GM12878 (cell line): ENCODE results near the gene ALDOB. TPM values are rescaled to one million over a fixed set of nuclear protein-coding genes. Genes with fewer than 3 reads are reported as not detected.

Source experiments
- ATAC-seq: fragments of 200-7000 bp; cut with Tn5 transposase; 3 replicates; pipeline ENCODE4 v1.9.1; 2020; ENCODE audit warnings: mild to moderate bottlenecking, moderate library complexity
- BruUV-seq: library from RNA; stranded (reverse); fragments of 400-500 nt; replicated peaks from 2 replicates; lab custom pipeline; 2021; lab: Mats Ljungman, UMichigan
- CTCF ChIA-PET: fragments of 300-600 bp; sonication (Branson Sonifier 250); formaldehyde crosslinking; extraction: SDS; loops from one replicate; lab custom pipeline; 2021; ENCODE audit warnings: inconsistent platforms; lab: Yijun Ruan, JAX
- POLR2A ChIA-PET: fragments of 350-600 bp; formaldehyde crosslinking; extraction: SDS; loops from one replicate; lab custom pipeline; 2021; ENCODE audit warnings: inconsistent platforms; lab: Charles Lee
- RAD21 ChIA-PET: fragments of 300-600 bp; sonication (Branson Sonifier 250); formaldehyde crosslinking; loops from one replicate; lab custom pipeline; 2023; ENCODE audit warnings: antibody characterized with exemption; ENCODE audit not compliant: unreplicated experiment; lab: Charles Lee
- SMC1A ChIA-PET: fragments of 300-600 bp; sonication (Branson Sonifier 250); formaldehyde crosslinking; loops from one replicate; lab custom pipeline; 2023; ENCODE audit not compliant: unreplicated experiment, uncharacterized antibody; lab: Charles Lee
- DNase-seq: peaks from one replicate; pipeline ENCODE4 v3.0.0-alpha.2; 2011; ENCODE audit warnings: low read depth, low spot score
- FAIRE-seq: peaks from 3 replicates; lab custom pipeline; 2011; peaks lifted over from hg19 to GRCh38; lab: Jason Lieb, UNC
- H2AFZ ChIP-seq: 2 replicates; pipeline ENCODE4 v1.6.0; 2011; ENCODE audit warnings: low read depth, low read length, control low read depth; ENCODE audit not compliant: control insufficient read depth
- H3K27ac ChIP-seq: 2 replicates; pipeline ENCODE4 v1.5.1; 2011; ENCODE audit warnings: control low read depth; ENCODE audit not compliant: control insufficient read depth, insufficient read depth
- H3K27me3 ChIP-seq, 2 experiments: replicated peaks in 1 of 2; 2 replicates each; pipeline versions ENCODE4 v1.6.0 to v1.6.1; 2011; ENCODE audit warnings: low read length in 1 of 2; ENCODE audit not compliant: control insufficient read depth in 2 of 2, insufficient read depth in 2 of 2
- H3K36me3 ChIP-seq, 2 experiments: 2 replicates each; pipeline ENCODE4 v1.5.1; 2011; ENCODE audit warnings: low read length in 1 of 2; ENCODE audit not compliant: control insufficient read depth in 2 of 2, insufficient read depth in 2 of 2
- H3K4me1 ChIP-seq: 2 replicates; pipeline ENCODE4 v1.6.1; 2011; ENCODE audit warnings: mild to moderate bottlenecking, low read length, moderate library complexity, mixed read lengths; ENCODE audit not compliant: control insufficient read depth, insufficient read depth
- H3K4me2 ChIP-seq: 2 replicates; pipeline ENCODE4 v1.6.0; 2011; ENCODE audit warnings: control low read depth; ENCODE audit not compliant: control insufficient read depth, insufficient read depth
- H3K4me3 ChIP-seq: fragments of 200-600 bp; sonication (generic); 2 replicates; pipeline ENCODE4 v1.5.1; 2016
- H3K79me2 ChIP-seq: 2 replicates; pipeline ENCODE4 v1.6.0; 2011; ENCODE audit warnings: low read length; ENCODE audit not compliant: control insufficient read depth, insufficient read depth
- H3K9ac ChIP-seq: 2 replicates; pipeline ENCODE4 v1.8.0; 2011; ENCODE audit warnings: low read length, control low read depth, mixed read lengths; ENCODE audit not compliant: control insufficient read depth, insufficient read depth
- H3K9me3 ChIP-seq: replicated peaks from 3 replicates; pipeline ENCODE4 v1.5.1; 2011; ENCODE audit warnings: mild to moderate bottlenecking, low read length; ENCODE audit not compliant: control insufficient read depth, insufficient read depth
- H4K20me1 ChIP-seq: 2 replicates; pipeline ENCODE4 v1.6.0; 2011; ENCODE audit not compliant: control insufficient read depth, insufficient read depth
- ASH2L ChIP-seq: fragments of 300-600, 200-600 bp; sonication (generic); IDR thresholded peaks from 2 replicates; pipeline ENCODE4 v1.6.1; 2017; ENCODE audit warnings: low read depth, mild to moderate bottlenecking, borderline replicate concordance
- CEBPB ChIP-seq, 2 experiments: fragments of 150-350 bp in 1 of 2; IDR thresholded peaks; 2 replicates each; pipeline ENCODE4 v1.6.1; 2012 to 2014; ENCODE audit warnings: low read depth in 2 of 2, low read length in 2 of 2, borderline replicate concordance in 1 of 2, inconsistent platforms in 1 of 2
- CREM ChIP-seq: IDR thresholded peaks from 2 replicates; pipeline ENCODE4 v1.6.1; 2014; ENCODE audit warnings: antibody characterized with exemption, low read depth
- EED ChIP-seq: sonication (generic); IDR thresholded peaks from 2 replicates; pipeline ENCODE4 v1.6.1; 2016; ENCODE audit warnings: antibody characterized with exemption, low read depth
- ETV6 ChIP-seq, 2 experiments: fragments of 450-650 bp in 1 of 2; IDR thresholded peaks in 1 of 2; conservative IDR thresholded peaks in 1 of 2; 2 replicates each; pipeline ENCODE4 v1.6.1; 2014; ENCODE audit warnings: antibody characterized with exemption in 1 of 2, borderline replicate concordance in 1 of 2, low read depth in 1 of 2, mild to moderate bottlenecking in 1 of 2, moderate library complexity in 1 of 2
- EZH2 ChIP-seq: IDR thresholded peaks from 2 replicates; pipeline ENCODE4 v1.6.1; 2012; ENCODE audit warnings: low read depth, mild to moderate bottlenecking, control low read depth, inconsistent platforms, low read length, borderline replicate concordance; ENCODE audit not compliant: control insufficient read depth
- MYC ChIP-seq: IDR thresholded peaks from 2 replicates; pipeline ENCODE4 v1.6.1; 2011; ENCODE audit warnings: mild to moderate bottlenecking, low read length, moderate library complexity, inconsistent platforms; ENCODE audit not compliant: insufficient read depth, insufficient replicate concordance, insufficient read length, severe bottlenecking
- NR2F1 ChIP-seq: fragments of 450-650 bp; conservative IDR thresholded peaks from 2 replicates; pipeline ENCODE4 v1.6.1; 2017; ENCODE audit warnings: mild to moderate bottlenecking
- RAD21 ChIP-seq: IDR thresholded peaks from 2 replicates; pipeline ENCODE4 v1.6.1; 2011; ENCODE audit warnings: mild to moderate bottlenecking, low read depth, low read length, moderate library complexity; ENCODE audit not compliant: insufficient read depth
- RUNX3 ChIP-seq: IDR thresholded peaks from 2 replicates; pipeline ENCODE4 v1.6.1; 2012; ENCODE audit warnings: low read length, inconsistent platforms
- ZNF217 ChIP-seq: fragments of 450-650 bp; IDR thresholded peaks from 2 replicates; pipeline ENCODE4 v1.6.1; 2017; ENCODE audit warnings: antibody characterized with exemption, mild to moderate bottlenecking
- ZNF384 ChIP-seq: IDR thresholded peaks from 2 replicates; pipeline ENCODE4 v1.6.1; 2012; ENCODE audit warnings: low read depth, mild to moderate bottlenecking, low read length, improper control_type of control experiment, borderline replicate concordance
- ZZZ3 ChIP-seq: IDR thresholded peaks from 2 replicates; pipeline ENCODE4 v1.6.1; 2011; ENCODE audit warnings: low read depth; ENCODE audit not compliant: control insufficient read depth, insufficient read length
- WGBS: methylation state at CpG from one replicate; pipeline ENCODE4 v1.1.6; 2016; ENCODE audit warnings: low lambda C conversion rate; ENCODE audit not compliant: insufficient replicate concordance, insufficient coverage; ENCODE audit errors: missing lambda C conversion rate; 5-methylcytosine and 5-hydroxymethylcytosine counted together
- in situ Hi-C: fragments of 300-500 bp; cut with MboI; formaldehyde crosslinking; loops from 9 replicates; pipeline ENCODE4 v1.14.3; 2018; ENCODE audit warnings: mixed read lengths
- intact Hi-C: fragments of 100-400 bp; cut with micrococcal nuclease; formaldehyde crosslinking; loops from one replicate; pipeline ENCODE4 v1.14.2; 2022; ENCODE audit not compliant: unreplicated experiment
- polyA plus RNA-seq, 11 experiments: library from polyadenylated mRNA; depleted of rRNA in 4 of 11; unstranded in 6 of 11; stranded (reverse) in 5 of 11; fragments of >200 nt; fragmentation: Nextera tagmentation in 4 of 11; fragmentation: Illumina TruSeq in 1 of 11; extraction: Ambion mirVana in 4 of 11; extraction: Trizol in 1 of 11; gene quantifications; 1 replicate in 1 of 11; 2 replicates in 10 of 11; pipeline versions ENCODE4 v1.2.1 to v1.2.3, GENCODE V29; 2011 to 2016; ENCODE audit warnings: inconsistent platforms in 2 of 11, missing spikeins in 2 of 11, low read depth in 1 of 11
- total RNA-seq, 4 experiments: library from RNA; depleted of rRNA in 3 of 4; stranded (reverse); fragments of >200 nt in 3 of 4; fragmentation: Illumina TruSeq in 1 of 4; extraction: Trizol in 1 of 4; gene quantifications; 2 replicates each; pipeline versions ENCODE4 v1.2.1 to v1.2.3, GENCODE V29; 2013 to 2021
- TF ChIP-seq, protein P1 (sequence below): fragments of 450-650 bp; IDR thresholded peaks from 2 replicates; pipeline ENCODE4 v1.6.1; 2017; ENCODE audit warnings: mild to moderate bottlenecking, moderate library complexity
- TF ChIP-seq, protein P2 (sequence below): IDR thresholded peaks from 2 replicates; pipeline ENCODE4 v1.6.1; 2011; ENCODE audit warnings: mild to moderate bottlenecking, low read depth, low read length, moderate library complexity; ENCODE audit not compliant: insufficient replicate concordance

ALDOB gene
- total and polyA plus RNA-seq, 10 of the 15 experiments (the other 5 are each of a cell fraction or from before 2014, with no cell fraction given) = 0.03 to 0.82 (median 0.04) TPM; not detected in 7

GRCh38 chr9:101432740-101433139 is 2.8 kb downstream of the ALDOB start:
- ATAC-seq = no peak
- no peaks in the 10 kb centered on the region for H3K36me3 ChIP-seq
- H3K4me3 ChIP-seq = no peak overlapping the region
- WGBS = 90% methylated on average over 1 of the region's 1 CpG
- in situ Hi-C loops = no loop called here
- CTCF ChIA-PET = interaction anchor here (0.7 to 3.0 kb wide), 6 partner anchors 9 to 100 kb away, joined by 3 to 9 read pairs (median 4); no protein-coding TSS in a partner anchor
- no TSS peak for BruUV-seq
- RAD21 ChIA-PET = no interaction called here
- H4K20me1 ChIP-seq = no peaks in the 10 kb centered on the region
- SMC1A ChIA-PET = interaction anchor here (0.9 to 1.8 kb wide), 5 partner anchors 11 to 34 kb away, joined by 3 to 6 read pairs (median 4); partner anchors contain the start of genes MRPL50 and ZNF189
- no peak overlapping the region for H2AFZ ChIP-seq
- H3K27me3 ChIP-seq = no peaks in the 10 kb centered on the region
- H3K9me3 ChIP-seq = no peaks in the 10 kb centered on the region
- FAIRE-seq = no peak
- no peak for DNase-seq
- POLR2A ChIA-PET = interaction anchor here (1.1 kb wide), 1 partner anchor 12 kb away, joined by 3 read pairs; no protein-coding TSS in a partner anchor
- no peaks in the 10 kb centered on the region for H3K79me2 ChIP-seq
- intact Hi-C loops = no loop called here
- no peak overlapping the region for H3K9ac ChIP-seq
- H3K27ac ChIP-seq = no peak overlapping the region
- no peak overlapping the region for H3K4me2 ChIP-seq
- peaks cover 1% of the 10 kb centered on the region; the same call in 1 of the 2 replicates for H3K4me1 ChIP-seq
- TF ChIP-seq NR2F1 (no peak), ASH2L (no peak), ETV6 (conservative IDR thresholded peaks at IDR 0.05 in 1 of 2, IDR thresholded peaks at IDR 0.05 in 1 of 2; ENCODE audit: borderline replicate concordance in 1 of 2, low read depth in 1 of 2) (no peak), CEBPB (IDR thresholded peaks at IDR 0.05; ENCODE audit: borderline replicate concordance in 1 of 2, low read depth in 2 of 2, low read length in 2 of 2) (no peak), ZNF217 (no peak), ZNF384 (no peak), EED (no peak), EZH2 (no peak), ZZZ3 (no peak), RUNX3 (no peak), CREM (no peak), MYC (no peak), RAD21 (no peak)
- TF ChIP-seq, protein P1, sequence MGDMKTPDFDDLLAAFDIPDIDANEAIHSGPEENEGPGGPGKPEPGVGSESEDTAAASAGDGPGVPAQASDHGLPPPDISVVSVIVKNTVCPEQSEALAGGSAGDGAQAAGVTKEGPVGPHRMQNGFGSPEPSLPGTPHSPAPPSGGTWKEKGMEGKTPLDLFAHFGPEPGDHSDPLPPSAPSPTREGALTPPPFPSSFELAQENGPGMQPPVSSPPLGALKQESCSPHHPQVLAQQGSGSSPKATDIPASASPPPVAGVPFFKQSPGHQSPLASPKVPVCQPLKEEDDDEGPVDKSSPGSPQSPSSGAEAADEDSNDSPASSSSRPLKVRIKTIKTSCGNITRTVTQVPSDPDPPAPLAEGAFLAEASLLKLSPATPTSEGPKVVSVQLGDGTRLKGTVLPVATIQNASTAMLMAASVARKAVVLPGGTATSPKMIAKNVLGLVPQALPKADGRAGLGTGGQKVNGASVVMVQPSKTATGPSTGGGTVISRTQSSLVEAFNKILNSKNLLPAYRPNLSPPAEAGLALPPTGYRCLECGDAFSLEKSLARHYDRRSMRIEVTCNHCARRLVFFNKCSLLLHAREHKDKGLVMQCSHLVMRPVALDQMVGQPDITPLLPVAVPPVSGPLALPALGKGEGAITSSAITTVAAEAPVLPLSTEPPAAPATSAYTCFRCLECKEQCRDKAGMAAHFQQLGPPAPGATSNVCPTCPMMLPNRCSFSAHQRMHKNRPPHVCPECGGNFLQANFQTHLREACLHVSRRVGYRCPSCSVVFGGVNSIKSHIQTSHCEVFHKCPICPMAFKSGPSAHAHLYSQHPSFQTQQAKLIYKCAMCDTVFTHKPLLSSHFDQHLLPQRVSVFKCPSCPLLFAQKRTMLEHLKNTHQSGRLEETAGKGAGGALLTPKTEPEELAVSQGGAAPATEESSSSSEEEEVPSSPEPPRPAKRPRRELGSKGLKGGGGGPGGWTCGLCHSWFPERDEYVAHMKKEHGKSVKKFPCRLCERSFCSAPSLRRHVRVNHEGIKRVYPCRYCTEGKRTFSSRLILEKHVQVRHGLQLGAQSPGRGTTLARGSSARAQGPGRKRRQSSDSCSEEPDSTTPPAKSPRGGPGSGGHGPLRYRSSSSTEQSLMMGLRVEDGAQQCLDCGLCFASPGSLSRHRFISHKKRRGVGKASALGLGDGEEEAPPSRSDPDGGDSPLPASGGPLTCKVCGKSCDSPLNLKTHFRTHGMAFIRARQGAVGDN = no peak
- TF ChIP-seq, protein P2, sequence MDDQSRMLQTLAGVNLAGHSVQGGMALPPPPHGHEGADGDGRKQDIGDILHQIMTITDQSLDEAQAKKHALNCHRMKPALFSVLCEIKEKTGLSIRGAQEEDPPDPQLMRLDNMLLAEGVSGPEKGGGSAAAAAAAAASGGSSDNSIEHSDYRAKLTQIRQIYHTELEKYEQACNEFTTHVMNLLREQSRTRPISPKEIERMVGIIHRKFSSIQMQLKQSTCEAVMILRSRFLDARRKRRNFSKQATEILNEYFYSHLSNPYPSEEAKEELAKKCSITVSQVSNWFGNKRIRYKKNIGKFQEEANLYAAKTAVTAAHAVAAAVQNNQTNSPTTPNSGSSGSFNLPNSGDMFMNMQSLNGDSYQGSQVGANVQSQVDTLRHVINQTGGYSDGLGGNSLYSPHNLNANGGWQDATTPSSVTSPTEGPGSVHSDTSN = no peak
